ENCODE results near the gene FREM1. TPM values are rescaled to one million over a fixed set of nuclear protein-coding genes. Genes with fewer than 3 reads are reported as not detected.

FREM1 gene
- total and polyA plus RNA-seq, 2 of the 13 experiments (the other 11 are each of a cell fraction or from before 2014, with no cell fraction given) = 64.3 to 202 TPM

DNA sequence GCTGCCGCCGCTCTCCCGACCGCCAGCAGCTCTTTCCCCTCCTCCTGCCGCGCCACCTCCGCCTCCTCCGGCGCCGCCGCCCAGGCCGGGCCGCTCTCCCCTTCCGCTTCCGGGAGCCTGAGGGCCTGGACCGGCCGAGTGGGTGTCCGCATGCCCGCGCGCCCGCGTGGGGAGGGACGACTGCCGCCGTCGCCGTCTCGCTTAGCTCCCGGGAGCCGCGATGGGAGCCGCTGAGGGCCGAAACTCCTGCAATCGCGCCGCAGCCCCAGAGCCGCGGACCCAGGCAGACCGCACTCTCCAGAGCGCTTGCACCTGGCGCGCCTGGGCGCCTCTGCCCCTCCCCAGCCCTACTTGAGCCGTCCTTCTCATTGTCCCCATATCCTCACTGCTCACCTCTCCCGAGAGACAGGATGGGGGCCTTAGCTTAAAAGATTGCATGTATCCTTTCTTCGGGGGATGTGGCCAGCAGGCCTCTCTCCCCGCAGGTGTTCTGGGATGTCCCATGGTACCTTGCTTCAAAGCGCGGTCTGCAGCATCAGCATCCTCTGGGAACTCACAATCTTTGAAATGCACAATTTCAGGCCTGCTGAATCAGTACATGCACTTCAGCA lies 216.9 kb downstream of the FREM1 start, which contains the start of gene ZDHHC21 (continued):
- TF ChIP-seq, protein P1, sequence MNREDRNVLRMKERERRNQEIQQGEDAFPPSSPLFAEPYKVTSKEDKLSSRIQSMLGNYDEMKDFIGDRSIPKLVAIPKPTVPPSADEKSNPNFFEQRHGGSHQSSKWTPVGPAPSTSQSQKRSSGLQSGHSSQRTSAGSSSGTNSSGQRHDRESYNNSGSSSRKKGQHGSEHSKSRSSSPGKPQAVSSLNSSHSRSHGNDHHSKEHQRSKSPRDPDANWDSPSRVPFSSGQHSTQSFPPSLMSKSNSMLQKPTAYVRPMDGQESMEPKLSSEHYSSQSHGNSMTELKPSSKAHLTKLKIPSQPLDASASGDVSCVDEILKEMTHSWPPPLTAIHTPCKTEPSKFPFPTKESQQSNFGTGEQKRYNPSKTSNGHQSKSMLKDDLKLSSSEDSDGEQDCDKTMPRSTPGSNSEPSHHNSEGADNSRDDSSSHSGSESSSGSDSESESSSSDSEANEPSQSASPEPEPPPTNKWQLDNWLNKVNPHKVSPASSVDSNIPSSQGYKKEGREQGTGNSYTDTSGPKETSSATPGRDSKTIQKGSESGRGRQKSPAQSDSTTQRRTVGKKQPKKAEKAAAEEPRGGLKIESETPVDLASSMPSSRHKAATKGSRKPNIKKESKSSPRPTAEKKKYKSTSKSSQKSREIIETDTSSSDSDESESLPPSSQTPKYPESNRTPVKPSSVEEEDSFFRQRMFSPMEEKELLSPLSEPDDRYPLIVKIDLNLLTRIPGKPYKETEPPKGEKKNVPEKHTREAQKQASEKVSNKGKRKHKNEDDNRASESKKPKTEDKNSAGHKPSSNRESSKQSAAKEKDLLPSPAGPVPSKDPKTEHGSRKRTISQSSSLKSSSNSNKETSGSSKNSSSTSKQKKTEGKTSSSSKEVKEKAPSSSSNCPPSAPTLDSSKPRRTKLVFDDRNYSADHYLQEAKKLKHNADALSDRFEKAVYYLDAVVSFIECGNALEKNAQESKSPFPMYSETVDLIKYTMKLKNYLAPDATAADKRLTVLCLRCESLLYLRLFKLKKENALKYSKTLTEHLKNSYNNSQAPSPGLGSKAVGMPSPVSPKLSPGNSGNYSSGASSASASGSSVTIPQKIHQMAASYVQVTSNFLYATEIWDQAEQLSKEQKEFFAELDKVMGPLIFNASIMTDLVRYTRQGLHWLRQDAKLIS (CRISPR knock-in tag; IDR thresholded peaks at IDR 0.05) = no peak
- TF ChIP-seq REXO4 (CRISPR knock-in tag; IDR thresholded peaks at IDR 0.05; ENCODE audit: borderline replicate concordance) (no peak), ZNF101 (CRISPR knock-in tag; IDR thresholded peaks at IDR 0.05; ENCODE audit: borderline replicate concordance, low read depth) (no peak), RBFOX2 (IDR thresholded peaks at IDR 0.05; ENCODE audit: low read depth, low read length) (peak; percentile 91), MXD4 (CRISPR knock-in tag; IDR thresholded peaks at IDR 0.05) (0 out of 2 replicates have a peak, but pooled peaks have one; percentile 43), HHEX (CRISPR knock-in tag; IDR thresholded peaks at IDR 0.05) (no peak), ELF4 (CRISPR knock-in tag; IDR thresholded peaks at IDR 0.05; ENCODE audit: borderline replicate concordance) (peak; percentile 64; the same call in 1 of the 2 replicates), U2AF1 (optimal IDR thresholded peaks at IDR 0.05; ENCODE audit: low read depth, low read length) (no peak), POLR2G (IDR thresholded peaks at IDR 0.05; ENCODE audit: low read depth, low read length) (peak; percentile 90), ZFP90 (CRISPR knock-in tag; IDR thresholded peaks at IDR 0.05; ENCODE audit: borderline replicate concordance) (peak; percentile 60; the same call in 1 of the 2 replicates), CBX2 (IDR thresholded peaks at IDR 0.05; ENCODE audit: low read depth, low read length) (no peak), CBX2 (CRISPR knock-in tag; IDR thresholded peaks at IDR 0.05; ENCODE audit: low read depth) (0 out of 2 replicates have a peak, but pooled peaks have one; percentile 23), SAFB2 (CRISPR knock-in tag; IDR thresholded peaks at IDR 0.05; ENCODE audit: borderline replicate concordance, low read depth) (0 out of 2 replicates have a peak, but pooled peaks have one; percentile 83), ZFAT (CRISPR knock-in tag; conservative IDR thresholded peaks at IDR 0.05) (no peak)
- TF ChIP-seq, protein P2, sequence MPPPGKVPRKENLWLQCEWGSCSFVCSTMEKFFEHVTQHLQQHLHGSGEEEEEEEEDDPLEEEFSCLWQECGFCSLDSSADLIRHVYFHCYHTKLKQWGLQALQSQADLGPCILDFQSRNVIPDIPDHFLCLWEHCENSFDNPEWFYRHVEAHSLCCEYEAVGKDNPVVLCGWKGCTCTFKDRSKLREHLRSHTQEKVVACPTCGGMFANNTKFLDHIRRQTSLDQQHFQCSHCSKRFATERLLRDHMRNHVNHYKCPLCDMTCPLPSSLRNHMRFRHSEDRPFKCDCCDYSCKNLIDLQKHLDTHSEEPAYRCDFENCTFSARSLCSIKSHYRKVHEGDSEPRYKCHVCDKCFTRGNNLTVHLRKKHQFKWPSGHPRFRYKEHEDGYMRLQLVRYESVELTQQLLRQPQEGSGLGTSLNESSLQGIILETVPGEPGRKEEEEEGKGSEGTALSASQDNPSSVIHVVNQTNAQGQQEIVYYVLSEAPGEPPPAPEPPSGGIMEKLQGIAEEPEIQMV (CRISPR knock-in tag; IDR thresholded peaks at IDR 0.05; ENCODE audit: low read depth) = peak; percentile 49
- TF ChIP-seq, protein P3, sequence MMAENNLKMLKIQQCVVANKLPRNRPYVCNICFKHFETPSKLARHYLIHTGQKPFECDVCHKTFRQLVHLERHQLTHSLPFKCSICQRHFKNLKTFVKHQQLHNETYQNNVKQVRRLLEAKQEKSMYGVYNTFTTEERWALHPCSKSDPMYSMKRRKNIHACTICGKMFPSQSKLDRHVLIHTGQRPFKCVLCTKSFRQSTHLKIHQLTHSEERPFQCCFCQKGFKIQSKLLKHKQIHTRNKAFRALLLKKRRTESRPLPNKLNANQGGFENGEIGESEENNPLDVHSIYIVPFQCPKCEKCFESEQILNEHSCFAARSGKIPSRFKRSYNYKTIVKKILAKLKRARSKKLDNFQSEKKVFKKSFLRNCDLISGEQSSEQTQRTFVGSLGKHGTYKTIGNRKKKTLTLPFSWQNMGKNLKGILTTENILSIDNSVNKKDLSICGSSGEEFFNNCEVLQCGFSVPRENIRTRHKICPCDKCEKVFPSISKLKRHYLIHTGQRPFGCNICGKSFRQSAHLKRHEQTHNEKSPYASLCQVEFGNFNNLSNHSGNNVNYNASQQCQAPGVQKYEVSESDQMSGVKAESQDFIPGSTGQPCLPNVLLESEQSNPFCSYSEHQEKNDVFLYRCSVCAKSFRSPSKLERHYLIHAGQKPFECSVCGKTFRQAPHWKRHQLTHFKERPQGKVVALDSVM (CRISPR knock-in tag; IDR thresholded peaks at IDR 0.05) = peak; percentile 48; the same call in 1 of the 2 replicates
- TF ChIP-seq, protein P4, sequence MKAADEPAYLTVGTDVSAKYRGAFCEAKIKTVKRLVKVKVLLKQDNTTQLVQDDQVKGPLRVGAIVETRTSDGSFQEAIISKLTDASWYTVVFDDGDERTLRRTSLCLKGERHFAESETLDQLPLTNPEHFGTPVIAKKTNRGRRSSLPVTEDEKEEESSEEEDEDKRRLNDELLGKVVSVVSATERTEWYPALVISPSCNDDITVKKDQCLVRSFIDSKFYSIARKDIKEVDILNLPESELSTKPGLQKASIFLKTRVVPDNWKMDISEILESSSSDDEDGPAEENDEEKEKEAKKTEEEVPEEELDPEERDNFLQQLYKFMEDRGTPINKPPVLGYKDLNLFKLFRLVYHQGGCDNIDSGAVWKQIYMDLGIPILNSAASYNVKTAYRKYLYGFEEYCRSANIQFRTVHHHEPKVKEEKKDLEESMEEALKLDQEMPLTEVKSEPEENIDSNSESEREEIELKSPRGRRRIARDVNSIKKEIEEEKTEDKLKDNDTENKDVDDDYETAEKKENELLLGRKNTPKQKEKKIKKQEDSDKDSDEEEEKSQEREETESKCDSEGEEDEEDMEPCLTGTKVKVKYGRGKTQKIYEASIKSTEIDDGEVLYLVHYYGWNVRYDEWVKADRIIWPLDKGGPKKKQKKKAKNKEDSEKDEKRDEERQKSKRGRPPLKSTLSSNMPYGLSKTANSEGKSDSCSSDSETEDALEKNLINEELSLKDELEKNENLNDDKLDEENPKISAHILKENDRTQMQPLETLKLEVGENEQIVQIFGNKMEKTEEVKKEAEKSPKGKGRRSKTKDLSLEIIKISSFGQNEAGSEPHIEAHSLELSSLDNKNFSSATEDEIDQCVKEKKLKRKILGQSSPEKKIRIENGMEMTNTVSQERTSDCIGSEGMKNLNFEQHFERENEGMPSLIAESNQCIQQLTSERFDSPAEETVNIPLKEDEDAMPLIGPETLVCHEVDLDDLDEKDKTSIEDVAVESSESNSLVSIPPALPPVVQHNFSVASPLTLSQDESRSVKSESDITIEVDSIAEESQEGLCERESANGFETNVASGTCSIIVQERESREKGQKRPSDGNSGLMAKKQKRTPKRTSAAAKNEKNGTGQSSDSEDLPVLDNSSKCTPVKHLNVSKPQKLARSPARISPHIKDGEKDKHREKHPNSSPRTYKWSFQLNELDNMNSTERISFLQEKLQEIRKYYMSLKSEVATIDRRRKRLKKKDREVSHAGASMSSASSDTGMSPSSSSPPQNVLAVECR (CRISPR knock-in tag; IDR thresholded peaks at IDR 0.05; ENCODE audit: borderline replicate concordance) = peak; percentile 81
